PC-3 (cell line): ENCODE measurements around the gene DCHS2. TPM values are rescaled to one million over a fixed set of nuclear protein-coding genes. Genes with fewer than 3 reads are reported as not detected.
A peak's percentile ranks its signal among the peaks of the same experiment; 100 is the strongest.

Experiments
- ATAC-seq: fragments of 200-7000 bp; cut with Tn5 transposase; 2 replicates; pipeline ENCODE4 v1.9.1; 2020; ENCODE audit warnings: mild to moderate bottlenecking, moderate library complexity
- BruUV-seq: library from RNA; stranded (reverse); fragments of 400-500 nt; replicated peaks from 2 replicates; lab custom pipeline; 2021; lab: Mats Ljungman, UMichigan
- CTCF ChIA-PET: fragments of 300-600 bp; sonication (Branson Sonifier 250); formaldehyde crosslinking; loops from one replicate; lab custom pipeline; 2022; ENCODE audit warnings: antibody characterized with exemption; lab: Charles Lee
- POLR2A ChIA-PET: fragments of 300-600 bp; sonication (Branson Sonifier 250); formaldehyde crosslinking; loops from one replicate; lab custom pipeline; 2022; ENCODE audit warnings: antibody characterized with exemption; ENCODE audit not compliant: unreplicated experiment; lab: Charles Lee
- DNase-seq: peaks from one replicate; pipeline ENCODE4 v3.0.0-alpha.2; 2015
- H2AFZ ChIP-seq: fragments of 300-600 bp; sonication (generic); 2 replicates; pipeline ENCODE4 v1.6.0; 2016; ENCODE audit warnings: antibody characterized with exemption, low read length
- H3F3A ChIP-seq: fragments of 300-600 bp; sonication (generic); one replicate; pipeline ENCODE4 v1.6.0; 2017; ENCODE audit warnings: antibody characterized with exemption, low read length, control low read depth, mild to moderate bottlenecking; ENCODE audit not compliant: unreplicated experiment
- H3K27ac ChIP-seq: fragments of 300-600 bp; sonication (generic); 2 replicates; pipeline ENCODE4 v1.5.1; 2016; ENCODE audit warnings: mild to moderate bottlenecking, low read length
- H3K27me3 ChIP-seq: fragments of 300-600 bp; sonication (generic); 2 replicates; pipeline ENCODE4 v1.6.1; 2016; ENCODE audit warnings: low read length, mixed read lengths
- H3K36me3 ChIP-seq: fragments of 300-600 bp; sonication (generic); 2 replicates; pipeline ENCODE4 v1.6.1; 2016; ENCODE audit warnings: low read depth, mixed run types, low read length, mixed read lengths
- H3K4me1 ChIP-seq: fragments of 300-600 bp; sonication (generic); 2 replicates; pipeline ENCODE4 v1.5.1; 2016; ENCODE audit warnings: low read length; ENCODE audit not compliant: insufficient read depth
- H3K4me2 ChIP-seq: fragments of 300-600 bp; sonication (generic); 2 replicates; pipeline ENCODE4 v1.6.0; 2016; ENCODE audit warnings: low read length
- H3K4me3 ChIP-seq: fragments of 300-600 bp; sonication (generic); 2 replicates; pipeline ENCODE4 v1.5.1; 2016; ENCODE audit warnings: mild to moderate bottlenecking, low read length, mixed read lengths
- H3K79me2 ChIP-seq: fragments of 300-600 bp; sonication (generic); 2 replicates; pipeline ENCODE4 v1.6.1; 2017; ENCODE audit warnings: low read length, mixed read lengths
- H3K9ac ChIP-seq: fragments of 300-600 bp; sonication (generic); 2 replicates; pipeline ENCODE4 v1.6.0; 2016; ENCODE audit warnings: mild to moderate bottlenecking, low read length
- H3K9me2 ChIP-seq: fragments of 300-600 bp; sonication (generic); replicated peaks from 2 replicates; pipeline ENCODE4 v1.6.1; 2016; ENCODE audit warnings: mixed run types, low read length, mixed read lengths
- H3K9me3 ChIP-seq: fragments of 300-600 bp; sonication (generic); 2 replicates; pipeline ENCODE4 v1.6.1; 2016; ENCODE audit warnings: low read length, mixed read lengths
- H4K20me1 ChIP-seq: fragments of 300-600 bp; sonication (generic); 2 replicates; pipeline ENCODE4 v1.6.1; 2016; ENCODE audit warnings: low read length, mixed read lengths
- EZH2 ChIP-seq: fragments of 300-600 bp; sonication (generic); IDR thresholded peaks from one replicate; pipeline ENCODE4 v1.6.1; 2017; ENCODE audit warnings: antibody characterized with exemption, mild to moderate bottlenecking, low read length; ENCODE audit not compliant: unreplicated experiment
- EZH2phosphoT487 ChIP-seq: fragments of 300-600 bp; sonication (generic); IDR thresholded peaks from 2 replicates; pipeline ENCODE4 v1.6.1; 2018; ENCODE audit warnings: mild to moderate bottlenecking, antibody characterized with exemption, low read length, borderline replicate concordance
- intact Hi-C: fragments of 100-400 bp; cut with micrococcal nuclease; formaldehyde crosslinking; loops from 2 replicates; pipeline ENCODE4 v1.9.0; 2023
- total RNA-seq: library from RNA; depleted of rRNA; stranded (reverse); fragments of >200 nt; gene quantifications from 2 replicates; pipeline ENCODE4 v1.2.3, GENCODE V29; 2014
- TF ChIP-seq, protein P1 (sequence below): fragments of 300-600 bp; sonication (generic); conservative IDR thresholded peaks from 2 replicates; pipeline ENCODE4 v1.5.1; 2017; ENCODE audit warnings: antibody characterized with exemption, low read depth, mild to moderate bottlenecking, low read length

DCHS2 gene
- total RNA-seq, 1 experiment from 2014 or later: 0.22 TPM

DNA sequence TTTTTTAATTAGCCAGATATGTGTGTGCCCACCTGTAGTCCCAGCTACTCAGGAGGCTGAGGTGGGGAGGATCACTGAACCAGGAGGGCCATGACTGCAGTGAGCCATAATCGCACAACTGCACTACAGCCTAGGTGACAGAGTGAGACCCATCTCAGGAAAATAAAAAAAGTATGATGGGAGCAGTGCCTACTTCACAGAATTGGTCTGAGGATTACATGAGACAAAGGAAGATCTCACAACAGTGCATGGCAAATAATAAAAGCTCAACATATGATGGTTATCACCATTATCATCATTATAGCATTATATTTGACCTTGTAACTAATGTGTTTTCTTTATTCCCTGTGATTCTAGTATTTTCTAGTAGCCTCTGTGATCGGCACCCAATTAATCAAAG, 19.9 kb upstream of the DCHS2 start:
- no peaks in the 10 kb centered on the region for H3K79me2 ChIP-seq
- no peaks in the 10 kb centered on the region for H3K36me3 ChIP-seq
- H3K4me1 ChIP-seq: peaks cover 14% of the 10 kb centered on the region
- intact Hi-C loops: no loop called here
- no peaks in the 10 kb centered on the region for H3K9me3 ChIP-seq
- H3K27me3 ChIP-seq: 0 out of 2 replicates have a peak, but pooled peaks cover 9% of the 10 kb centered on the region
- no peak overlapping the region for H3K9ac ChIP-seq
- no peak overlapping the region for H3K27ac ChIP-seq
- ATAC-seq (no peak), DNase-seq (no peak)
- H3K4me2 ChIP-seq: no peak overlapping the region
- ChIA-PET POLR2A (no interaction called here), CTCF (no interaction called here)
- no peak overlapping the region for H3K4me3 ChIP-seq
- no peak for TF ChIP-seq EZH2
- no peak for TF ChIP-seq EZH2phosphoT487
- TF ChIP-seq, protein P1, sequence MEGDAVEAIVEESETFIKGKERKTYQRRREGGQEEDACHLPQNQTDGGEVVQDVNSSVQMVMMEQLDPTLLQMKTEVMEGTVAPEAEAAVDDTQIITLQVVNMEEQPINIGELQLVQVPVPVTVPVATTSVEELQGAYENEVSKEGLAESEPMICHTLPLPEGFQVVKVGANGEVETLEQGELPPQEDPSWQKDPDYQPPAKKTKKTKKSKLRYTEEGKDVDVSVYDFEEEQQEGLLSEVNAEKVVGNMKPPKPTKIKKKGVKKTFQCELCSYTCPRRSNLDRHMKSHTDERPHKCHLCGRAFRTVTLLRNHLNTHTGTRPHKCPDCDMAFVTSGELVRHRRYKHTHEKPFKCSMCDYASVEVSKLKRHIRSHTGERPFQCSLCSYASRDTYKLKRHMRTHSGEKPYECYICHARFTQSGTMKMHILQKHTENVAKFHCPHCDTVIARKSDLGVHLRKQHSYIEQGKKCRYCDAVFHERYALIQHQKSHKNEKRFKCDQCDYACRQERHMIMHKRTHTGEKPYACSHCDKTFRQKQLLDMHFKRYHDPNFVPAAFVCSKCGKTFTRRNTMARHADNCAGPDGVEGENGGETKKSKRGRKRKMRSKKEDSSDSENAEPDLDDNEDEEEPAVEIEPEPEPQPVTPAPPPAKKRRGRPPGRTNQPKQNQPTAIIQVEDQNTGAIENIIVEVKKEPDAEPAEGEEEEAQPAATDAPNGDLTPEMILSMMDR: no peak
- no peaks in the 10 kb centered on the region for H3F3A ChIP-seq
- BruUV-seq: no TSS peak
- H2AFZ ChIP-seq: no peak overlapping the region
- H3K9me2 ChIP-seq: no peaks in the 10 kb centered on the region
- H4K20me1 ChIP-seq: no peaks in the 10 kb centered on the region

DNA sequence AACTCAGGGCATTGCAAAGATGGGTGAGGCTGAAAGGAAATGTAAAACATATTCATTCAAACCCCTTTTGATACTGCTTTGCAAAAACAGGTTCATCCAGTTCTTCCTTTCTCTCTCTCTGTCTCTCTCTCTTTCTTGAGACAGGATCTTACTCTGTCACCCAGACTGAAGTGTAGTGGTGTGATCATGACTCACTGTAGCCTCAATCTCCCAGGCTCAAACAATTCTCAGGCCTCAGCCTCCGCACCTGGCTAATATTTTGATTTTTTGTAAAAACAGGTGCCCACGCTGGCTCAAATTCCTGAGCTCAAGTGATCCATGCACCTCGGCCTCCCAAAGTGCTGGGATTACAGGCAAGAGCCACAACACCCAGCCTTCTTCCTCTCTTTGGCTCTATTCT, 15.6 kb upstream of the DCHS2 start:
- H3K9me2 ChIP-seq: no peaks in the 10 kb centered on the region
- peak overlapping the region; percentile 71 for H3K27ac ChIP-seq
- H3K27me3 ChIP-seq: peaks cover 7% of the 10 kb centered on the region; the same call in 1 of the 2 replicates
- BruUV-seq: no TSS peak
- H3K9me3 ChIP-seq: no peaks in the 10 kb centered on the region
- H3K4me1 ChIP-seq: peaks cover 21% of the 10 kb centered on the region
- no peak overlapping the region for H3K9ac ChIP-seq
- peak; percentile 82 for DNase-seq
- CTCF ChIA-PET: no interaction called here
- 0 out of 2 replicates have a peak overlapping the region, but pooled peaks have one; percentile 32 for H2AFZ ChIP-seq
- peak overlapping the region; percentile 51 for H3K4me2 ChIP-seq
- TF ChIP-seq, protein P1: no peak
- TF ChIP-seq EZH2phosphoT487: no peak
- no peak for TF ChIP-seq EZH2
- H4K20me1 ChIP-seq: no peaks in the 10 kb centered on the region
- H3K79me2 ChIP-seq: no peaks in the 10 kb centered on the region
- ATAC-seq: peak; percentile 88
- H3K36me3 ChIP-seq: no peaks in the 10 kb centered on the region
- POLR2A ChIA-PET: no interaction called here
- H3F3A ChIP-seq: no peaks in the 10 kb centered on the region
- no peak overlapping the region for H3K4me3 ChIP-seq
- intact Hi-C loops: loop anchor here (5.0 kb wide), 1 partner anchor 180 kb away; no protein-coding TSS in a partner anchor

DNA sequence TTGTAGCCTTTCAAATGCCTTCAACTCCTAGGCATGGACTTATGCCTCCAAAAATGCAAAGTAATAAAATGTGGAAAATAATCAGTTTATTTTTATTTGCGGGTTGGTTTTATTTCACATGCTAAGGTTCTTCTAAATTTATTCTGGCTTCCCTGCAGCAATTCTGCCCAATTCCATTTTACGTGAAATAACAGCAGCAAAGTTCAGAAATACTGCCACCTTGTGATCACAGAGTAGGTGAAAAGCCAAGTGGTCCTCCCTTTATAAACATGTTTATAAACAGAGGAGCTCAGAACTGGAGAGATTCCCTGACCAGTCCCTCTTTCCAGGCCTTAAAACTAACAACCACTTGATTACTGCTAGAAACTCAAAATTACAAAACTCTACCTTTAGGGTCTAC, 14.7 kb upstream of the DCHS2 start:
- peak overlapping the region; percentile 37 for H3K27ac ChIP-seq
- intact Hi-C loops: loop anchor here (1.0 to 5.0 kb wide), 2 partner anchors 107 to 179 kb away; no protein-coding TSS in a partner anchor
- no peak overlapping the region for H2AFZ ChIP-seq

More for the DNA sequence above, 14.7 kb upstream of the DCHS2 start:
- Histone ChIP-seq H3K9me2 (no peaks in the 10 kb centered on the region), H3K4me2 (peak overlapping the region; percentile 51), H3K27me3 (peaks cover 12% of the 10 kb centered on the region; the same call in 1 of the 2 replicates), H3K79me2 (no peaks in the 10 kb centered on the region), H3K36me3 (no peaks in the 10 kb centered on the region), H4K20me1 (no peaks in the 10 kb centered on the region), H3K9ac (no peak overlapping the region), H3F3A (no peaks in the 10 kb centered on the region), H3K4me1 (peaks cover 21% of the 10 kb centered on the region), H3K9me3 (no peaks in the 10 kb centered on the region), H3K4me3 (no peak overlapping the region)
- peak; percentile 48 for ATAC-seq
- ChIA-PET POLR2A (no interaction called here), CTCF (interaction anchor here (0.6 to 0.8 kb wide), 4 partner anchors 11 to 140 kb away, joined by 3 to 5 read pairs (median 4); no protein-coding TSS in a partner anchor)
- BruUV-seq: no TSS peak
- peak; percentile 45 for DNase-seq
- no peak for TF ChIP-seq EZH2phosphoT487
- TF ChIP-seq, protein P1: peak; percentile 65
